GM12878 (cell line): Measurements from ENCODE around the gene MYO3B. TPM values are rescaled to one million over a fixed set of nuclear protein-coding genes. Genes with fewer than 3 reads are reported as not detected.

Experiments used
- ATAC-seq: fragments of 200-7000 bp; cut with Tn5 transposase; 3 replicates; pipeline ENCODE4 v1.9.1; 2020; ENCODE audit warnings: mild to moderate bottlenecking, moderate library complexity
- BruUV-seq: library from RNA; stranded (reverse); fragments of 400-500 nt; replicated peaks from 2 replicates; lab custom pipeline; 2021; lab: Mats Ljungman, UMichigan
- CTCF ChIA-PET: fragments of 300-600 bp; sonication (Branson Sonifier 250); formaldehyde crosslinking; extraction: SDS; loops from one replicate; lab custom pipeline; 2021; ENCODE audit warnings: inconsistent platforms; lab: Yijun Ruan, JAX
- POLR2A ChIA-PET: fragments of 350-600 bp; formaldehyde crosslinking; extraction: SDS; loops from one replicate; lab custom pipeline; 2021; ENCODE audit warnings: inconsistent platforms; lab: Charles Lee
- RAD21 ChIA-PET: fragments of 300-600 bp; sonication (Branson Sonifier 250); formaldehyde crosslinking; loops from one replicate; lab custom pipeline; 2023; ENCODE audit warnings: antibody characterized with exemption; ENCODE audit not compliant: unreplicated experiment; lab: Charles Lee
- SMC1A ChIA-PET: fragments of 300-600 bp; sonication (Branson Sonifier 250); formaldehyde crosslinking; loops from one replicate; lab custom pipeline; 2023; ENCODE audit not compliant: unreplicated experiment, uncharacterized antibody; lab: Charles Lee
- DNase-seq: peaks from one replicate; pipeline ENCODE4 v3.0.0-alpha.2; 2011; ENCODE audit warnings: low read depth, low spot score
- FAIRE-seq: peaks from 3 replicates; lab custom pipeline; 2011; peaks lifted over from hg19 to GRCh38; lab: Jason Lieb, UNC
- H2AFZ ChIP-seq: 2 replicates; pipeline ENCODE4 v1.6.0; 2011; ENCODE audit warnings: low read depth, low read length, control low read depth; ENCODE audit not compliant: control insufficient read depth
- H3K27ac ChIP-seq: 2 replicates; pipeline ENCODE4 v1.5.1; 2011; ENCODE audit warnings: control low read depth; ENCODE audit not compliant: control insufficient read depth, insufficient read depth
- H3K27me3 ChIP-seq, 2 experiments: replicated peaks in 1 of 2; 2 replicates each; pipeline versions ENCODE4 v1.6.0 to v1.6.1; 2011; ENCODE audit warnings: low read length in 1 of 2; ENCODE audit not compliant: control insufficient read depth in 2 of 2, insufficient read depth in 2 of 2
- H3K36me3 ChIP-seq, 2 experiments: 2 replicates each; pipeline ENCODE4 v1.5.1; 2011; ENCODE audit warnings: low read length in 1 of 2; ENCODE audit not compliant: control insufficient read depth in 2 of 2, insufficient read depth in 2 of 2
- H3K4me1 ChIP-seq: 2 replicates; pipeline ENCODE4 v1.6.1; 2011; ENCODE audit warnings: mild to moderate bottlenecking, low read length, moderate library complexity, mixed read lengths; ENCODE audit not compliant: control insufficient read depth, insufficient read depth
- H3K4me2 ChIP-seq: 2 replicates; pipeline ENCODE4 v1.6.0; 2011; ENCODE audit warnings: control low read depth; ENCODE audit not compliant: control insufficient read depth, insufficient read depth
- H3K4me3 ChIP-seq: fragments of 200-600 bp; sonication (generic); 2 replicates; pipeline ENCODE4 v1.5.1; 2016
- H3K79me2 ChIP-seq: 2 replicates; pipeline ENCODE4 v1.6.0; 2011; ENCODE audit warnings: low read length; ENCODE audit not compliant: control insufficient read depth, insufficient read depth
- H3K9ac ChIP-seq: 2 replicates; pipeline ENCODE4 v1.8.0; 2011; ENCODE audit warnings: low read length, control low read depth, mixed read lengths; ENCODE audit not compliant: control insufficient read depth, insufficient read depth
- H3K9me3 ChIP-seq: replicated peaks from 3 replicates; pipeline ENCODE4 v1.5.1; 2011; ENCODE audit warnings: mild to moderate bottlenecking, low read length; ENCODE audit not compliant: control insufficient read depth, insufficient read depth
- H4K20me1 ChIP-seq: 2 replicates; pipeline ENCODE4 v1.6.0; 2011; ENCODE audit not compliant: control insufficient read depth, insufficient read depth
- CBX3 ChIP-seq: fragments of 200-600 bp; sonication (generic); IDR thresholded peaks from 2 replicates; pipeline ENCODE4 v1.6.1; 2016; ENCODE audit warnings: low read depth, borderline replicate concordance
- EED ChIP-seq: sonication (generic); IDR thresholded peaks from 2 replicates; pipeline ENCODE4 v1.6.1; 2016; ENCODE audit warnings: antibody characterized with exemption, low read depth
- ESRRA ChIP-seq: IDR thresholded peaks from 2 replicates; pipeline ENCODE4 v1.6.1; 2012; ENCODE audit warnings: mild to moderate bottlenecking, low read length, improper control_type of control experiment
- HCFC1 ChIP-seq: fragments of 150-350 bp; IDR thresholded peaks from 2 replicates; pipeline ENCODE4 v1.6.1; 2014; ENCODE audit warnings: low read length
- JUND ChIP-seq: IDR thresholded peaks from 2 replicates; pipeline ENCODE4 v1.6.1; 2012; ENCODE audit warnings: low read depth, mild to moderate bottlenecking, low read length, improper control_type of control experiment, moderate library complexity
- RELB ChIP-seq: fragments of 450-650 bp; IDR thresholded peaks from 2 replicates; pipeline ENCODE4 v1.6.1; 2017; ENCODE audit warnings: low read depth, mild to moderate bottlenecking, moderate library complexity
- RFX5 ChIP-seq: IDR thresholded peaks from 2 replicates; pipeline ENCODE4 v1.6.1; 2011; ENCODE audit warnings: low read depth, low read length, improper control_type of control experiment
- SKIL ChIP-seq: fragments of 450-650 bp; IDR thresholded peaks from 2 replicates; pipeline ENCODE4 v1.6.1; 2017; ENCODE audit warnings: mild to moderate bottlenecking, low read depth, inconsistent platforms; ENCODE audit not compliant: poor library complexity, severe bottlenecking
- WGBS: methylation state at CpG from one replicate; pipeline ENCODE4 v1.1.6; 2016; ENCODE audit warnings: low lambda C conversion rate; ENCODE audit not compliant: insufficient replicate concordance, insufficient coverage; ENCODE audit errors: missing lambda C conversion rate; 5-methylcytosine and 5-hydroxymethylcytosine counted together
- in situ Hi-C: fragments of 300-500 bp; cut with MboI; formaldehyde crosslinking; loops from 9 replicates; pipeline ENCODE4 v1.14.3; 2018; ENCODE audit warnings: mixed read lengths
- intact Hi-C: fragments of 100-400 bp; cut with micrococcal nuclease; formaldehyde crosslinking; loops from one replicate; pipeline ENCODE4 v1.14.2; 2022; ENCODE audit not compliant: unreplicated experiment
- polyA plus RNA-seq, 11 experiments: library from polyadenylated mRNA; depleted of rRNA in 4 of 11; unstranded in 6 of 11; stranded (reverse) in 5 of 11; fragments of >200 nt; fragmentation: Nextera tagmentation in 4 of 11; fragmentation: Illumina TruSeq in 1 of 11; extraction: Ambion mirVana in 4 of 11; extraction: Trizol in 1 of 11; gene quantifications; 1 replicate in 1 of 11; 2 replicates in 10 of 11; pipeline versions ENCODE4 v1.2.1 to v1.2.3, GENCODE V29; 2011 to 2016; ENCODE audit warnings: inconsistent platforms in 2 of 11, missing spikeins in 2 of 11, low read depth in 1 of 11
- total RNA-seq, 4 experiments: library from RNA; depleted of rRNA in 3 of 4; stranded (reverse); fragments of >200 nt in 3 of 4; fragmentation: Illumina TruSeq in 1 of 4; extraction: Trizol in 1 of 4; gene quantifications; 2 replicates each; pipeline versions ENCODE4 v1.2.1 to v1.2.3, GENCODE V29; 2013 to 2021

MYO3B gene
- total and polyA plus RNA-seq, 10 of the 15 experiments (the other 5 are each of a cell fraction or from before 2014, with no cell fraction given) = 1.1 to 7.1 (median 2.1) TPM

GRCh38 chr2:170466632-170467031 is 288.7 kb downstream of the MYO3B start:
- Histone ChIP-seq H2AFZ (no peak overlapping the region), H3K36me3 (no peaks in the 10 kb centered on the region), H4K20me1 (no peaks in the 10 kb centered on the region), H3K4me1 (no peaks in the 10 kb centered on the region), H3K9me3 (no peaks in the 10 kb centered on the region), H3K4me2 (no peak overlapping the region), H3K27ac (no peak overlapping the region), H3K79me2 (no peaks in the 10 kb centered on the region), H3K9ac (no peak overlapping the region), H3K4me3 (no peak overlapping the region), H3K27me3 (no peaks in the 10 kb centered on the region)
- ChIA-PET SMC1A (interaction anchor here (1.5 kb wide), 1 partner anchor 8 kb away, joined by 5 read pairs; no protein-coding TSS in a partner anchor), RAD21 (interaction anchor here (0.5 to 1.2 kb wide), 2 partner anchors 43 to 469 kb away, joined by 3 to 4 read pairs; no protein-coding TSS in a partner anchor), CTCF (interaction anchor here (1.5 kb wide), 1 partner anchor 348 kb away, joined by 3 read pairs; no protein-coding TSS in a partner anchor), POLR2A (no interaction called here)
- WGBS = 46% methylated on average over 8 of the region's 8 CpGs
- in situ Hi-C loops (no loop called here), intact Hi-C loops (no loop called here)
- no peak for ATAC-seq
- FAIRE-seq = no peak
- BruUV-seq = no TSS peak
- DNase-seq = no peak
- TF ChIP-seq RFX5 = no peak
- no peak for TF ChIP-seq EED
- no peak for TF ChIP-seq JUND
- no peak for TF ChIP-seq SKIL
- TF ChIP-seq RELB = no peak
- no peak for TF ChIP-seq ESRRA
- TF ChIP-seq HCFC1 = no peak
- TF ChIP-seq CBX3 = no peak
